ENCODE data around the gene MOGAT3. TPM values are rescaled to one million over a fixed set of nuclear protein-coding genes. Genes with fewer than 3 reads are reported as not detected.

Gene MOGAT3
- total and polyA plus RNA-seq, 9 of the 15 experiments (the other 6 are each of a cell fraction or from before 2014, with no cell fraction given), result 0.07 to 0.17 (median 0.13) TPM; not detected in 6

DNA sequence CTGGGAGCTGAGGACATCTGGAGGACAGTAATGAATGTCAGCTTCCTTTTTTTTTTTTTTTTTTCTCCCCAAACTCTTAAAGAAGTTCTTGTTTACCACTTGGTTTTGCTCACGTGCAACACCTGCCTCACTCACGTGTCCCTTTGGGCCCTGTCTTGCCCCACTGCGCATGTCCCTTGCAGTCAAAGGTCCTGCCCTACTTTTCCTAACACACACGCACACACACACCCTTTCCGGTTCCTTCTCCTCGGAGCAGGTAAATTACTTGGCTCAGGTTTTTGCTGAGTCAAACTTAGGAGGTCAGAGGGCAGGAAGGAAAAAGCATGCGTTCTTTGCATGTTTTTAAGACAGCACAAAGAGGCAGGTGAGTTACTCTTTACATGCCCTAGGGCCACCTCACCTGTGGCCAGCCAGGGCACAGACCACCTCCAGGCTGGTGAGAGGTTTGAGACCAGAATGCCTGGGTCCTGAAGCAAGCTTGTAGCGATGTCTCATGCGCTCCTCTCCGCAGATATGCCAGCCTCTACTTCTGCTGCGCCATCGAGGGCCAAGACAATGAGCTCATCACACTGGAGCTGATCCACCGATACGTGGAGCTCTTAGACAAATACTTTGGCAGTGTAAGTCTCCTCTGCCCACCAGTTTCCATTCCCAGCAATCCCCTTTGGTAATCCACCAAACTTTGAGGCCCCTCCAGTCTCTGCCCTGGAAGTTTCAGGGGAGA, 43.8 kb downstream of the MOGAT3 start (continued):
- TF ChIP-seq, protein P1, sequence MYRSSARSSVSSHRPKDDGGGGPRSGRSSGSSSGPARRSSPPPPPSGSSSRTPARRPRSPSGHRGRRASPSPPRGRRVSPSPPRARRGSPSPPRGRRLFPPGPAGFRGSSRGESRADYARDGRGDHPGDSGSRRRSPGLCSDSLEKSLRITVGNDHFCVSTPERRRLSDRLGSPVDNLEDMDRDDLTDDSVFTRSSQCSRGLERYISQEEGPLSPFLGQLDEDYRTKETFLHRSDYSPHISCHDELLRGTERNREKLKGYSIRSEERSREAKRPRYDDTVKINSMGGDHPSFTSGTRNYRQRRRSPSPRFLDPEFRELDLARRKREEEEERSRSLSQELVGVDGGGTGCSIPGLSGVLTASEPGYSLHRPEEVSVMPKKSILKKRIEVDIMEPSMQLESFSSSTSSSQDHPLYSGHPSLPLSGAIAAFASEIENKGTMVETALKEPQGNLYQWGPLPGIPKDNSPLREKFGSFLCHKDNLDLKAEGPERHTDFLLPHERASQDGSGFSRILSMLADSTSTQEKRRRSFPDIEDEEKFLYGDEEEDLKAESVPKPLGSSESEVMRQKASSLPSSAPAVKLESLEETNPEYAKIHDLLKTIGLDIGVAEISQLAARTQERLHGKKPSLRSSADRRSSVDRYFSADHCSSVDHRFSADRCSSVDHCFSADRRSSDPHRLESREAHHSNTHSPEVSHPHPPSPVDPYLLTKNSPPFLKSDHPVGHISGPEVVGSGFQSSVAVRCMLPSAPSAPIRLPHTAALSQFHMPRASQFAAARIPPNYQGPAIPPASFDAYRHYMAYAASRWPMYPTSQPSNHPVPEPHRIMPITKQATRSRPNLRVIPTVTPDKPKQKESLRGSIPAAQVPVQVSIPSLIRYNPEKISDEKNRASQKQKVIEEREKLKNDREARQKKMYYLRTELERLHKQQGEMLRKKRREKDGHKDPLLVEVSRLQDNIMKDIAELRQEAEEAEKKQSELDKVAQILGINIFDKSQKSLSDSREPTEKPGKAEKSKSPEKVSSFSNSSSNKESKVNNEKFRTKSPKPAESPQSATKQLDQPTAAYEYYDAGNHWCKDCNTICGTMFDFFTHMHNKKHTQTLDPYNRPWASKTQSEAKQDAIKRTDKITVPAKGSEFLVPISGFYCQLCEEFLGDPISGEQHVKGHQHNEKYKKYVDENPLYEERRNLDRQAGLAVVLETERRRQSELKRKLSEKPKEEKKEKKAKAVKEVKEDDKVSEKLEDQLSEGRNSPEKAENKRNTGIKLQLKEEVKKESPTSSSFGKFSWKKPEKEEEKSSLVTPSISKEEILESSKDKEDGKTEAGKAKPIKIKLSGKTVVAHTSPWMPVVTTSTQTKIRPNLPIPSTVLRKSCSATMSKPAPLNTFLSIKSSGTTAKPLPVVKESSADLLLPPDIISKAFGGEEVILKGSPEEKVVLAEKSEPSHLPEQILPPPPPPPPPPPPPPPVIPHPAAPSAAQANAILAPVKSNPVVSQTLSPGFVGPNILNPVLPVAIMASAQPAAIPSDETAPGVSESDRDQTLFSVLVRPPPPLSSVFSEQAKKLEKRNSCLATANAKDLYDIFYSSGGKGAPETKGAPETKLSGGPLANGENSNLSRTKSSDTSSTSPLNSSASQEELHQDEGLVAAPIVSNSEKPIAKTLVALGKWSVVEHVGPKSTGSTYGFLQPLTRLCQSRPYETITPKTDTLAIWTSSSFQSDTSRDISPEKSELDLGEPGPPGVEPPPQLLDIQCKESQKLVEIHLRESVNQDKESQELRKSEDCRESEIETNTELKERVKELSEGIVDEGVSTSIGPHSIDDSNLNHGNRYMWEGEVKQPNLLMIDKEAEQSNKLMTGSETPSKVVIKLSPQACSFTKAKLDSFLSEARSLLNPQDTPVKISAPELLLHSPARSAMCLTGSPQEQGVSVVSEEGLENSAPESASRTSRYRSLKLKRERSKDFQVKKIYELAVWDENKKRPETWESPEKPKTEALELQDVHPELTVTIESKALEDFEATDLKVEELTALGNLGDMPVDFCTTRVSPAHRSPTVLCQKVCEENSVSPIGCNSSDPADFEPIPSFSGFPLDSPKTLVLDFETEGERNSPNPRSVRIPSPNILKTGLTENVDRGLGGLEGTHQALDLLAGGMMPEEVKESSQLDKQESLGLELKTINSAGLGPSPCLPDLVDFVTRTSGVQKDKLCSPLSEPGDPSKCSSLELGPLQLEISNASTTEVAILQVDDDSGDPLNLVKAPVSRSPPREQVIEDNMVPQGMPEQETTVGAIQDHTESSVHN (IDR thresholded peaks at IDR 0.05; ENCODE audit: borderline replicate concordance in 1 of 2, low read depth in 1 of 2), result 0 out of 4 replicates have a peak, but pooled peaks of 1 of the 2 experiments have one; percentile 20
- no peak for TF ChIP-seq ZFX (CRISPR knock-in tag; IDR thresholded peaks at IDR 0.05)
- TF ChIP-seq CCNT2 (IDR thresholded peaks at IDR 0.05; ENCODE audit: borderline replicate concordance, extremely low read depth, insufficient read length, low read depth, low read length), result no peak
- TF ChIP-seq TAF9B (IDR thresholded peaks at IDR 0.05; ENCODE audit: partially characterized antibody), result no peak
- no peak for TF ChIP-seq KLF6 (CRISPR knock-in tag; IDR thresholded peaks at IDR 0.05; ENCODE audit: borderline replicate concordance)
- TF ChIP-seq, protein P2, sequence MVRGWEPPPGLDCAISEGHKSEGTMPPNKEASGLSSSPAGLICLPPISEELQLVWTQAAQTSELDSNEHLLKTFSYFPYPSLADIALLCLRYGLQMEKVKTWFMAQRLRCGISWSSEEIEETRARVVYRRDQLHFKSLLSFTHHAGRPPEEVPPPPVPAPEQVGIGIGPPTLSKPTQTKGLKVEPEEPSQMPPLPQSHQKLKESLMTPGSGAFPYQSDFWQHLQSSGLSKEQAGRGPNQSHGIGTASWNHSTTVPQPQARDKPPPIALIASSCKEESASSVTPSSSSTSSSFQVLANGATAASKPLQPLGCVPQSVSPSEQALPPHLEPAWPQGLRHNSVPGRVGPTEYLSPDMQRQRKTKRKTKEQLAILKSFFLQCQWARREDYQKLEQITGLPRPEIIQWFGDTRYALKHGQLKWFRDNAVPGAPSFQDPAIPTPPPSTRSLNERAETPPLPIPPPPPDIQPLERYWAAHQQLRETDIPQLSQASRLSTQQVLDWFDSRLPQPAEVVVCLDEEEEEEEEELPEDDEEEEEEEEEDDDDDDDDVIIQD (CRISPR knock-in tag; IDR thresholded peaks at IDR 0.05), result no peak
- TF ChIP-seq KAT8 (IDR thresholded peaks at IDR 0.05; ENCODE audit: low read depth), result no peak
- TF ChIP-seq MAFK (IDR thresholded peaks at IDR 0.05; ENCODE audit: low read length), result peak; percentile 67
- TF ChIP-seq KDM4B (IDR thresholded peaks at IDR 0.05; ENCODE audit: borderline replicate concordance in 2 of 2, low read depth in 1 of 2), result no peak
- TF ChIP-seq ZNF121 (CRISPR knock-in tag; conservative IDR thresholded peaks at IDR 0.05), result no peak
- peak; percentile 82 for TF ChIP-seq NFE2 (IDR thresholded peaks at IDR 0.05; ENCODE audit: low read depth)
- TF ChIP-seq, protein P3, sequence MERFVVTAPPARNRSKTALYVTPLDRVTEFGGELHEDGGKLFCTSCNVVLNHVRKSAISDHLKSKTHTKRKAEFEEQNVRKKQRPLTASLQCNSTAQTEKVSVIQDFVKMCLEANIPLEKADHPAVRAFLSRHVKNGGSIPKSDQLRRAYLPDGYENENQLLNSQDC (CRISPR knock-in tag; IDR thresholded peaks at IDR 0.05), result no peak
- TF ChIP-seq GATA2 (CRISPR knock-in tag; IDR thresholded peaks at IDR 0.05), result no peak
- TF ChIP-seq EZH2 (IDR thresholded peaks at IDR 0.05; ENCODE audit: borderline replicate concordance, low read depth, low read length), result no peak
- no peak for TF ChIP-seq HDAC1 (IDR thresholded peaks at IDR 0.05)
- TF ChIP-seq, protein P4, sequence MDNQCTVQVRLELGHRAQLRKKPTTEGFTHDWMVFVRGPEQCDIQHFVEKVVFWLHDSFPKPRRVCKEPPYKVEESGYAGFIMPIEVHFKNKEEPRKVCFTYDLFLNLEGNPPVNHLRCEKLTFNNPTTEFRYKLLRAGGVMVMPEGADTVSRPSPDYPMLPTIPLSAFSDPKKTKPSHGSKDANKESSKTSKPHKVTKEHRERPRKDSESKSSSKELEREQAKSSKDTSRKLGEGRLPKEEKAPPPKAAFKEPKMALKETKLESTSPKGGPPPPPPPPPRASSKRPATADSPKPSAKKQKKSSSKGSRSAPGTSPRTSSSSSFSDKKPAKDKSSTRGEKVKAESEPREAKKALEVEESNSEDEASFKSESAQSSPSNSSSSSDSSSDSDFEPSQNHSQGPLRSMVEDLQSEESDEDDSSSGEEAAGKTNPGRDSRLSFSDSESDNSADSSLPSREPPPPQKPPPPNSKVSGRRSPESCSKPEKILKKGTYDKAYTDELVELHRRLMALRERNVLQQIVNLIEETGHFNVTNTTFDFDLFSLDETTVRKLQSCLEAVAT (IDR thresholded peaks at IDR 0.05), result 0 out of 4 replicates have a peak, but pooled peaks of 1 of the 2 experiments have one; percentile 56

Data from K562 (cell line).